Stimulated activated CD4-positive, alpha-beta T cell treated with anti-CD3 and anti-CD28 coated beads, Interleukin-12 subunit alpha, Interleukin-12 subunit beta, amount 100 ng/mL, for 24 hours (primary cell): ENCODE measurements around the gene TBC1D4.
"Not testable (repeated sequence)": the region's sequence is repeated elsewhere in the genome, so short reads cannot be mapped to it uniquely, and the experiment has no call there.

Experiments
- DNase-seq, 2 experiments: peaks; one replicate each; pipeline ENCODE4 v3.0.0-alpha.2; 2020; ENCODE audit warnings: low read depth in 2 of 2

The TBC1D4 gene

GRCh38 chr13:75285310-75285709, 196.7 kb downstream of the TBC1D4 start:
- DNase-seq: no peak

GRCh38 chr13:75279834-75280369, 202.1 kb downstream of the TBC1D4 start:
- DNase-seq: no peak

- DNase-seq: not testable (repeated sequence)
Measured at GRCh38 chr13:75273695-75274094, 208.3 kb downstream of the TBC1D4 start.

- DNase-seq: no peak
Measured at GRCh38 chr13:75271846-75272245, 210.1 kb downstream of the TBC1D4 start.

- not testable (repeated sequence) for DNase-seq
Measured at GRCh38 chr13:75268481-75268880, 213.5 kb downstream of the TBC1D4 start.

- DNase-seq: no peak
Measured at GRCh38 chr13:75264611-75265010, 217.4 kb downstream of the TBC1D4 start.

- DNase-seq: no peak
Measured at GRCh38 chr13:75263741-75264407, 218.1 kb downstream of the TBC1D4 start.

GRCh38 chr13:75258159-75258782, 223.7 kb downstream of the TBC1D4 start:
- DNase-seq: no peak

- no peak for DNase-seq
Measured at GRCh38 chr13:75256922-75257321, 225.0 kb downstream of the TBC1D4 start.

GRCh38 chr13:75255653-75256052, 226.3 kb downstream of the TBC1D4 start:
- DNase-seq: no peak

GRCh38 chr13:75255147-75255546, 226.8 kb downstream of the TBC1D4 start:
- DNase-seq: no peak

GRCh38 chr13:75251188-75251587, 230.8 kb downstream of the TBC1D4 start:
- DNase-seq: no peak

- no peak for DNase-seq
Measured at GRCh38 chr13:75250526-75251178, 231.3 kb downstream of the TBC1D4 start.

GRCh38 chr13:75245578-75245977, 236.4 kb downstream of the TBC1D4 start:
- DNase-seq: not testable (repeated sequence)

GRCh38 chr13:75240240-75240639, 241.7 kb downstream of the TBC1D4 start:
- not testable (repeated sequence) for DNase-seq

- DNase-seq: no peak
Measured at GRCh38 chr13:75236774-75237173, 245.2 kb downstream of the TBC1D4 start.
